Left kidney (tissue), 2 donors: Measurements from ENCODE around the gene C1orf105. TPM values are rescaled to one million over a fixed set of nuclear protein-coding genes. Genes with fewer than 3 reads are reported as not detected.
"Not testable (repeated sequence)": the region's sequence is repeated elsewhere in the genome, so short reads cannot be mapped to it uniquely, and the experiment has no call there.

Experiments used
- DNase-seq: peaks from one replicate; pipeline ENCODE4 v3.0.0-alpha.2; 2013
- polyA plus RNA-seq: library from polyadenylated mRNA; unstranded; fragments of 120-200 nt; gene quantifications from one replicate; pipeline ENCODE4 v1.2.1, GENCODE V29; 2013; ENCODE audit not compliant: insufficient read length

Gene C1orf105
- polyA plus RNA-seq, 1 donor, result not detected

GRCh38 chr1:172427191-172427590, 6.7 kb downstream of the C1orf105 start:
- DNase-seq, result no peak

DNA sequence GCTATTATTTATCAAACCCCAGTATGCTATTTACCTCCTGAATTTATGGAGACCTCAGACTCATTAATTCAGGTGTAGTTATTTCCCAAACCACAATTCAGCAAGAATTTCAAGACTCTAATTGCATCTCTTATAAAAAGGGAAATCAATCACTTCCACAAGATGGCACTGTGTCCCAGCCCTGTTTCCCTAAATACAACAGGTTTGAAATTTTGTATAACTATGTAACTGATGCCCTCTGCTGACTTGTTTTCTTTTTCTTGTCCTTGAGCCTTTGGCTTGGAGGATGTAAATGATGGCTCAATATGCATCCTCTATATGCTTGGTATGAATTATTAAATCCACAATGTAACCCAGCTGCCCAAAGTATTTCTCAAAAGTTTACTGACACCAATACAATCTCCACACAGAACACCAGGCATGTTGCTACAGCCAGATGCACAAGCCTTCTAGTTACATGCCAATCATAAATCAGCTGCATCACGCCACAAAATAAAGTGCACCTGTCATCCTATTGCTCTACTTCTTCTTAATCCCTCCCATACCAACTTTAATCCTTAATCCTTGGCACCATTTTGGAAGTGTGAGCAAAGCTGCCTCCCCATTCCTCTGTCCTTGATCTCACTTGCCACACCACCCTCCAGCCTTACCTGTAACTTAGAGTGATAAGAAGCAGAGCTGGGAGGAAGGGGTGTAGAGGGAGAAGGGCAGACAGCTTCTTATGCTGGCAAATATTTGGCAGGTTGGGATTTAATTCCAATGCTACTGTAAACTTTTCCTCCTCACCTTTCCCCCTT, 9.0 kb downstream of the C1orf105 start:
- peak; percentile 62 for DNase-seq

GRCh38 chr1:172430128-172430454, 9.6 kb downstream of the C1orf105 start:
- DNase-seq, result no peak

GRCh38 chr1:172431204-172431603, 10.7 kb downstream of the C1orf105 start:
- no peak for DNase-seq

DNA sequence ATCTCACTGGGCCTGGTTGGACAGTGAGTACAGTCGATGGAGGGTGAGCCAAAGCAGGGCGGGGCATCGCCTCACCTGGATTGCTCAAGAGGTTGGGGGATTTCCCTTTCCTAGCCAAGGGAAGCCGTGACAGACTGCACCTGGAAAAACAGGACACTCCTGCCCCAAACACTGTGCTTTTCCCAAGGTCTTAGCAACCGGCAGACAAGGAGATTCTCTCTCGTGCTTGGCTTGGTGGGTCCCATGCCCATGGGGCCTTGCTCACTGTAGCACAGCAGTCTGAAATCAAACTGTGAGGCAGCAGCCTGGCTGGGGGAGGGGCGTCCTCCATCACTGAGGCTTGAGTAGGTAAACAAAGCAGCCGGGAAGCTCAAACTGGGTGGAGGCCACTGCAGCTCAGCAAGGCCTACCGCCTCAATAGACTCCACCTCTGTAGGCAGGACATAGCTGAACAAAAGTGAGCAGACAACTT, 11.3 kb downstream of the C1orf105 start:
- no peak for DNase-seq

DNA sequence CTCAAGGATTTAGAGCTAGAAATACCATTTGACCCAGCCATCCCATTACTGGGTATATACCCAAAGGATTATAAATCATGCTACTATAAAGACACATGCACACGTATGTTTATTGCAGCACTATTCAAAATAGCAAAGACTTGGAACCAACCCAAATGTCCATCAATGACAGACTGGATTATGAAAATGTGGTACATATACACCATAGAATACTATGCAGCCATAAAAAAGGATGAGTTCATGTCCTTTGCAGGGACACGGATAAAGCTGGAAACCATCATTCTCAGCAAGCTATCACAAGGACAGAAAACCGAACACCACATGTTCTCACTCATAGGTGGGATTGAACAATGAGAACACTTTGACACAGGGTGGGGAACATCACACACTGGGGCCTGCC, 16.7 kb downstream of the C1orf105 start:
- DNase-seq, result not testable (repeated sequence)

DNA sequence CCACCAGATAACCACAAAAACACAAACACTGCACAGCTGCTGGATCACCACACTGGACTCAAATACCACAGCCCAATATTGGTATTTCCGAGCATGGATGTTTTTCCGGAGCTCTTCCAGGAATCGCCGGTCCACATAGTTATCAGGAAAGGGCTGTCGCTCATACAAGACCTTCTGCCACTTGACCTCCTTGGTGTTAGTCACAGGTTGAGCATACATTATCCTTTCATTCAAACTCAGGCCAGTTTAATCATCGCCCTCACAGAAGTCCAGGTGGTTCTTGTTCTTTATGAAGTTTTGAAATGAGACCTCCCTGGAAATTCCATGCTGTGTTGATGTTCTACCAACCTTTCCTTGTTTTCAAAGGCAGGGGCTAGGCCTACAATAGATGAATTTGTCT, 21.9 kb downstream of the C1orf105 start:
- DNase-seq, result no peak

- no peak for DNase-seq
Measured at GRCh38 chr1:172442843-172443565, 22.5 kb downstream of the C1orf105 start.

DNA sequence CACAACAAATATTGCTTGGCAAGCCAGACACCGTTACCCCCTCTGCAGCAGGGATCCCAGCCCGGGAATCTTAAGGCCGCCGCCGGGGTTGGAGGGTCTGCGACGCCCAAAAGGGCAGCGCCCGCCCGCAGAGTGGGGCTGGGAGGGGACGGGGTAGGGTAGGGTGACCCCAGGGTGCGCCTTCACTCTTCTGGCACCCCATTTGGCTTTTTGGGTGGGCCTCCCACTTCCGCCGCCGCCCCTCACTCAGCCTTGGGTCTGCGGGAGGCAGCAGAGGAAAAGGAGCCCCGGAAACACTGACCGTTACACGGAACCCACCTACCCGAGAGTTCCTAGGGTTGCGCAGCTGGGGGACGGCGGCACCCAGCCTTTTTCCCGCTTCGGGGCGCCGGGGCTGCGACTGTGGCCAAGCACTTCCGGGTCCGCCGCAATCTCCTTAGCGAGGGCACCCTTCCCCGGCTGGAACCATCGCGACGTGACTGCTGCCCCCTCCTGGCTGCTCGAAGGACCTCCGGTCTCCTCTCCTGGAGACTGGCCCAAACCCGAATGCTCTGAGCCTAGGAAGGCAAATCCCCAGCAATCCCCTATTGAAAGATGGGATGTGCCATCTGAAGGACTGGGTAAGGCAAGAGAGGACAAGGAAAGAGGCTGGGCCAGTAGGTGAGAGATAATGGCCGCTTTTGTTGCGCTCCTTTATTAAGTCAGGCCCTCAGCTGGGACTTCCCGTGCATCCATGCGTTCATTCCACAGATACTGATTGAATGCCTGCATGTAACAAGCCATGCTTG, 23.4 kb downstream of the C1orf105 start, which contains the start of gene PIGC:
PIGC (minus strand) TSS at position 404 of the 788 bp plus-strand sequence. CDS start 1,447 bp downstream, outside the sequence.
- peak; percentile 83 for DNase-seq

- no peak for DNase-seq
Measured at GRCh38 chr1:172446547-172446946, 26.1 kb downstream of the C1orf105 start.

DNA sequence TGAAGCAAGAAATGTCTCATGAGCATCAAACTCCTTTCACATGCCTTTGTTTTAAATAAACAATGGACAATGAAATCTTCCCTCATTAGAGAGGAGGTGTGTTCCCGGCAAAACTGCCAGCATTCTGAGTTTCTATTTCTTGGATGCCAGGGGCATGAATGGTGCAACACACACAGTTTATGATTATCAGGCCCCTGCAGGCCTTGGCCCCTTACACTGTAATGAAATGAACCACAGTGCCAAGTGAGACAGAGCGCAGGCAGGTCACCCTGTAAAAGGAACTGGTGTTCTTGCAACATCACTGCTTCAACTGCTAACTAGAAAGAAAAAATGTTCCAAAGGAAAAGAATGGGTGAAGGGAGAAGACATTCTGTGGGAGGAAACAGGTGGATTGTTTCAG, 27.2 kb downstream of the C1orf105 start:
- no peak for DNase-seq

DNA sequence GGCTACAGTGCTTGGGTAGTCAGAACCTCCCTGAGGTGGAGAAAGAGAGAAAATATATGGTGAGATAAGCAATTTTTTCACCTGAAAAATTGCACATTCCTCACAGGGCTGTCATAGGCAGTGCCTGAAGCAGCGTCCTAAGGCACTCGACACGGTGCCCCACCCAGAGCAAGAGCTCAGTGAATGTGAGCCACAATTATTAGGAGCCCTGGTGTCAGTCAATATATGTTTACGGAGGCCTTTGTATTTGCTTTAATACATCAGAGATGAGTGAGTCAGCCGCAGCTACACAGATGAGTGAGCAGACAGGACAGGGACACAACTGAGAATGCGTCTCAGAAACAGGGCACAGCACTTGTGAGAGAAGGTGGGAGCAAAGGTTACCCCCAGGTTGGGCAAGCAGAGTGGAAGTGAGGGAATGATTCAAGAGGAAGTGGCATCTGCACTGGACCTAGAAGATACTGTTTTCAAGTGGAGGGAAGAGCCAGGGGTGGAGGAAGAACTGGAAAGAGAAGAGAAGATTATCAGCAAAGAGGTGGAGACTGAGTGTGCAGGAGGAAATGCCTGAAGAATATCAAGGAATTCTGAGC, 28.6 kb downstream of the C1orf105 start:
- DNase-seq, result no peak

GRCh38 chr1:172449585-172450523, 29.4 kb downstream of the C1orf105 start:
- peak; percentile 60 for DNase-seq

GRCh38 chr1:172450524-172450885, 30.0 kb downstream of the C1orf105 start:
- DNase-seq, result peak; percentile 12

DNA sequence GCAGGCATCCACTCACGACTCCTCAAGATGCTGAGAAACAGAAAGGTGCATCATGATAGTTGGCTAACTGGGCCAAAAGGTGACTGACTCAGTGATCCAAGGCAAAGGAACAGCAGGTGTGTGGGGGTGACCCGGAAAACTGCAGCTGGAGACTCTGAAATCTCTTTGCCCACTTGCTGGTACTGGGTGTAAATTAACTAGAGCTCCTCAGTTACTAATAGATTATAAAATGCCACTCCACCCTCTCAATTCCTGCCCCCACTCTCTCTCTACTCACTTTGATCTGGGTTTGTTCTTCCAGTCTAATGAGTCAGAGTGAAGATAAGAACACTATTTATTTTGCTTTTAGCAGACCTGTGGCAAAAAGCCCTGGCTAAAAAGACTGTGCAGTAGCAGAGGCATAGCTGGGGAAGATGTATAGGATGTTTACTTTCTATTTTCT, 30.5 kb downstream of the C1orf105 start:
- peak; percentile 34 for DNase-seq

- DNase-seq, result no peak
Measured at GRCh38 chr1:172452536-172453152, 32.2 kb downstream of the C1orf105 start.

DNA sequence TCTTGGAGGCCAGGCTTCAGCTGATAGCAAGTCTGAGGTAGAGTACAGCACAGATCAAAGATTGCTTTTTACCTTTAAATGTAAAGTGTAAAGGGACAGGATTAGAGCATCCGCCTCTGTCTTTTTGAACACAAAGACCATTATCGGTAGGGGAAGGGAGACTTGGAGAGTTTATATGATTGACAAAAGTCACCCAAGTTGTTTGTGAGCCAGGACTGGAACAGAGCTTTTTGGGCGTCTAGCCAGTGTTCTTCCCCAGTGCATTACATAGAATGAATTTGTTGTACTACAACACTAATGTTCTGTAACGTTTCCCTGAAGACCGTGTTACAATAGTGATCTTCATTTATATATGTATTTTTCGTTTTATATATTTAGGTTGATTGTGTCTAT, 32.7 kb downstream of the C1orf105 start:
- DNase-seq, result no peak

DNA sequence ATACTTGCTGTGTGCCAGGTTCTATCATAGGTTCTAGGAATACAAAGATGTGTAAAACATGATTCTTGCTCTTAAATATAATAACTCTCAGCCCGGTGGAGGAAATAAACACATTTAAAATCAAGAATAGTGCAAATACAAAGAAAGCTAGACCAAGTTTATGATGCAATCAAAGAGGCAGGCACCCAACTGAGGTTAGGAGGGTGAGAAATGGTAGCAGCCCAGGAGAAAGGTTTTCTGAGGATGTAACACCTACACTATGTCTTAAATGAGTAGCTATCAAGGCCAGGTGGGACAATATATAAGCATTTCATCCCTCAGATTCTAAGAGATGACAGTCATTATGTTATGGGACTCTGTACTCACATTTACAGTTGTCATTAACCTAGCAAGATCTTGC, 33.1 kb downstream of the C1orf105 start:
- DNase-seq, result no peak

GRCh38 chr1:172455451-172455850, 35.0 kb downstream of the C1orf105 start:
- no peak for DNase-seq

GRCh38 chr1:172456344-172456769, 35.9 kb downstream of the C1orf105 start:
- no peak for DNase-seq
